GM18505 (cell line): Measurements from ENCODE around the gene IQCC.
A peak's percentile ranks its signal among the peaks of the same experiment; 100 is the strongest.

Source experiments
- ATAC-seq: cut with Tn5 transposase; IDR thresholded peaks from one replicate; pipeline ENCODE4 v1.9.1; 2021; ENCODE audit not compliant: unreplicated experiment
- POLR2A ChIP-seq: IDR thresholded peaks from 4 replicates; pipeline ENCODE4 v1.6.1; 2011; ENCODE audit warnings: borderline replicate concordance; ENCODE audit not compliant: insufficient read depth, insufficient read length; ENCODE audit errors: extremely low read depth

Gene IQCC

GRCh38 chr1:32228771-32229170, 23.3 kb downstream of the IQCC start:
- ATAC-seq: no peak
- no peak for TF ChIP-seq POLR2A

- no peak for ATAC-seq
- TF ChIP-seq POLR2A: no peak
These were observed 26.5 kb downstream of the IQCC start for GRCh38 chr1:32231843-32232432.

GRCh38 chr1:32232558-32233304, 27.3 kb downstream of the IQCC start:
- no peak for TF ChIP-seq POLR2A
- no peak for ATAC-seq

GRCh38 chr1:32234792-32235191, 29.3 kb downstream of the IQCC start:
- no peak for ATAC-seq
- TF ChIP-seq POLR2A: no peak

- no peak for ATAC-seq
- TF ChIP-seq POLR2A: no peak
These were observed 33.9 kb downstream of the IQCC start for GRCh38 chr1:32239337-32239736.

- no peak for ATAC-seq
These were observed 34.3 kb downstream of the IQCC start for GRCh38 chr1:32239790-32240139.

GRCh38 chr1:32240140-32240951, 34.9 kb downstream of the IQCC start:
- TF ChIP-seq POLR2A: peak; percentile 20
- no peak for ATAC-seq

More at GRCh38 chr1:32239790-32240139, 34.3 kb downstream of the IQCC start:
- TF ChIP-seq POLR2A: no peak

- ATAC-seq: no peak
- no peak for TF ChIP-seq POLR2A
These were observed 35.7 kb downstream of the IQCC start for GRCh38 chr1:32241001-32241763.

GRCh38 chr1:32242341-32242851, 36.9 kb downstream of the IQCC start:
- no peak for TF ChIP-seq POLR2A
- ATAC-seq: no peak

GRCh38 chr1:32246888-32247273, 41.4 kb downstream of the IQCC start, which contains the start of gene FAM167B:
Gene FAM167B (plus strand): TSS chr1:32247222. CDS start chr1:32247422, 200 bp downstream.
- ATAC-seq: no peak
- TF ChIP-seq POLR2A: no peak

GRCh38 chr1:32247452-32247851, 42.0 kb downstream of the IQCC start:
- ATAC-seq: no peak
- no peak for TF ChIP-seq POLR2A

- no peak for TF ChIP-seq POLR2A
- peak; percentile 30 for ATAC-seq
These were observed 42.8 kb downstream of the IQCC start for GRCh38 chr1:32247983-32248889.
